NCI-H2107 (cell line): ENCODE measurements around the gene DNM2.
A peak's percentile ranks its signal among the peaks of the same experiment; 100 is the strongest.
"Not testable (repeated sequence)": the region's sequence is repeated elsewhere in the genome, so short reads cannot be mapped to it uniquely, and the experiment has no call there.

Experiments
- DNase-seq: peaks from one replicate; lab custom pipeline; 2025; lab: John Stamatoyannopoulos, UW

Gene DNM2

DNA sequence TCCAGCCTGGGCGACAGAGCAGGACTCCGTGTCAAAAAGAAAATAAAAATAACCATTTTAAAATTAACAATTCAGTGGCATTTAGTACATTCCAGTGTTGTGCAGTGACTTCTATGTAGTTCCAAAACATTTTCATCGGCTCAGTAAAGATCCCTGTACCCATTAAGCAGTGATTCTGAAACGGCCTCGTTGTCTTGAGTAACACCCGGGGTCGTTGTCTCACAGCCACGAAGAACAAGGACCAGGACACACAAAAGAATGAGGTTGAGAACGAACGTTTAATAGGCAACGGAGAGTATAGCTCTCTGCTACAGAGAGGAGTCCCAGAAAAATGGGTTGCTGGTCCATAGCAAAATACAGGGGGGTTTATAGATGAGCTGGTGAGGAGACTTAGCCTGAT lies 120.5 kb downstream of the DNM2 start:
- no peak for DNase-seq

GRCh38 chr19:10839114-10840050 lies 121.5 kb downstream of the DNM2 start:
- DNase-seq: no peak

DNA sequence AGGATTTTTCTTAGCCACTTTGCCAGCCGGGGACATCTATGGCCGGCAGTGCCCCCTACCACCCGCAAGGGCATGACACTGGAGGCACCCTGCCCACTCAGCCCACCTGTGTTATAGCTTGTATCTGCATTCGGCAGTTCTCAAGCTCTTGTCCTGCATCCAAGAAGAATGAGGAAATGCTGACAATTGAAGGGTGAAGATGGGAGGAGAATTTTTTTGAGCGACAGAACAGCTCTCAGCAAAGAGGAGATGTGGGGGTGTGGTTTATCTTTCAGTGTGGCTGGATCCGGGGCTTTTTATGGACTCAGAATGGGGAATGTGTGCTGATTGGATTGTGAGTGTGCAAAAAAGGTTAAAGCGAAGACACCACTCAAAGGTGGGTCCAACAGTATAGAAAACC lies 124.9 kb downstream of the DNM2 start:
- no peak for DNase-seq

GRCh38 chr19:10846500-10847202 lies 128.8 kb downstream of the DNM2 start:
- no peak for DNase-seq

GRCh38 chr19:10848230-10848856 lies 130.5 kb downstream of the DNM2 start, which contains the start of gene C19orf38:
Gene C19orf38, plus strand, starts transcription at chr19:10848415. Its CDS starts 94 bp downstream, at chr19:10848509.
- DNase-seq: no peak

DNA sequence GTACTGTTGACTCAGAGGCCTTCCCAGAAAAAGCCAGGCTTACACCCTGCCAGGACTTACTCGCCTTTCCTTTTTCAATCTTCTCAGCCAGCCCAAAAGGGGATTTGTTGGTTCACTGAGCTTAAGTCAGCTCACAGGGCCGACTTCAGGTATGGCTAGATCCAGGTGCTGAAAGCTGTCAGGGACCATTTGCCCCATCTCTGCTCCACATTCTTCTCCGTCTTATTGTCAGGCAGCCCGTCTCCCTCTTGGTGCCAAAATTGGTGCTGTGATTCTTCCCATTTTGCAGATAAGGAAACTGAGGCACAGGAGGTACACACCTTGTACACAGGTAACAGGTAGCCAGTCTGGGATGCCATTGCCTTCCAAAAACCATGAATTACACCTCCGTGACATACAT lies 132.8 kb downstream of the DNM2 start:
- no peak for DNase-seq

- DNase-seq: no peak
These were observed 134.4 kb downstream of the DNM2 start for GRCh38 chr19:10852098-10852800.

GRCh38 chr19:10852941-10853340 lies 135.1 kb downstream of the DNM2 start:
- DNase-seq: no peak

- no peak for DNase-seq
These were observed 136.6 kb downstream of the DNM2 start for GRCh38 chr19:10854350-10855089.

DNA sequence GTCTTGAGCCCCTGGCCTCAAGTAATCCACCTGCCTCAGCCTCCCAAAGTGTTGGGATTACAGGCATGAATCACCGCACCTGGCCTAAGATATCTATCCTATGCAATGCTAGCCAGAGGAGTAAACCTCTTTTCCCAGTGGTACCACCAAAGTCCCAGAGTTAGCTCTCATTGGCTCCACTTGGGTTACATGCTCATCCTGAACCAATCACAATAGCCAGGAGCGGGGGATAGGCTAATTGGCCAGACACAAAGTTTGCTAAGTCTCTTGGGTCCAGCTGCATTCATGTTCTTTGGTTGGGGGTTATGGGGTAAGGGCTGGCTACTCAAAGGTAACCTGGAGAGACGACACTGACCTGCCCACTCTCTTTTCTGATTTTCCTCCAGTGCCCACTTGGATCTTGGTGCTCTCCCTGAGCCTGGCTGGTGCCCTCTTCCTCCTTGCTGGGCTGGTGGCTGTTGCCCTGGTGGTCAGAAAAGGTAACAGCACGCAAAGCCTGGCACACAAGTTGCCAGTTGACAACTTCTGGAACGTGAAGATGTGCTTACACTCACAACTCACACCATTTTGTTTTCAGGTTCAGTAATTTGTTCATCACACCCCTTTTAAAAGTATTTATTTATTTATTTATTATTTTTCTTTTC lies 138.1 kb downstream of the DNM2 start:
- DNase-seq: no peak

- not testable (repeated sequence) for DNase-seq
These were observed 139.0 kb downstream of the DNM2 start for GRCh38 chr19:10856899-10857298.

- no peak for DNase-seq
These were observed 140.4 kb downstream of the DNM2 start for GRCh38 chr19:10858204-10858828.

DNA sequence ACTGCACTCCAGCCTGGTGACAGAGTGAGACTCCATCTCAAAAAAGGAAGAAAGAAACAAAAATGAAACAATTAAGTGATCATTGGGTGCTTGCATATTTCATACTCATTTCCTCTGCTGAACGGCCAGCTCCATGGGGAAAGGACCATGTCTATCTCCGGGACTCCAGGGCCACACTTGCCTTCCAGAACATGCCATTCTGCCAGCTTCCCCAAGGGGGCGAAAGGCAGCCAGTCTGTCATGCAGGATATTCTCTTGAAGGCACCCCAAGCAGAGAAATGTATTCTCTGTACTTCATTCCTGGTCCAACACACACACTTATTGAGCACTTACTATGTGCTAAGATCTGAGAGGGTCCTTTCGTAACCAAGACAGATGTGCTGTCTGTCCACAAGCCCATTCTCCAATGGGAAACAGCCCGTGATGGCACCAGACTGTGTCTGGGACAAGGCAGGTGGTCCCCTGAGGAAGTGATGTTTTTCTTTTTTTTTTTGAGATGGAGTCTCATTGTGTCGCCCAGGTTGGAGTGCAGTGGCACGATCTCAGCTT lies 143.3 kb downstream of the DNM2 start:
- DNase-seq: no peak

DNA sequence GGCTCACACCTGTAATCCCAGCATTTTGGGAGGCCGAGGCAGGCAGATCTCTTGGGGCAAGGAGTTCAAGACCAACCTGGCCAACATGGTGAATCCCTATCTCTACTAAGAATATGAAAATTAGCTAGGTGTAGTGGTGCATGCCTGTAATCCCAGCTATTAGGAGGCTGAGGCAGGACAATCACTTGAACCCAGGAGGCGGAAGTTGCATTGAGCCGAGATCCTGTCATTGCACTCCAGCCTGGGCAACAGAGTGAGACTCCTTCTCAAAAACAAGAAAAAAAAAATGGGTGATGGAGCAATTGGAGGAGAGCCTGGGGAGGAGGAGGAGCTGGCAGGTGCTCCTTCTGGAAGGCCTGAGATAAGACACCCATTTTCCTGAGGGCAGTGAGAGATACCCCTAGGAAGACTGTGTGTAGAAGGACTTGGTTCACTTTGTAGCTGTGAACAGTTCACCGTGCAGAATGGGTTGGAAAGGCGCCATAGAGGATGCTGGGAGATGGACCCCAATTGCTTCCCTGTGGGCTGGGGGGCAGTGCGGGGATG lies 144.8 kb downstream of the DNM2 start:
- DNase-seq: no peak

DNA sequence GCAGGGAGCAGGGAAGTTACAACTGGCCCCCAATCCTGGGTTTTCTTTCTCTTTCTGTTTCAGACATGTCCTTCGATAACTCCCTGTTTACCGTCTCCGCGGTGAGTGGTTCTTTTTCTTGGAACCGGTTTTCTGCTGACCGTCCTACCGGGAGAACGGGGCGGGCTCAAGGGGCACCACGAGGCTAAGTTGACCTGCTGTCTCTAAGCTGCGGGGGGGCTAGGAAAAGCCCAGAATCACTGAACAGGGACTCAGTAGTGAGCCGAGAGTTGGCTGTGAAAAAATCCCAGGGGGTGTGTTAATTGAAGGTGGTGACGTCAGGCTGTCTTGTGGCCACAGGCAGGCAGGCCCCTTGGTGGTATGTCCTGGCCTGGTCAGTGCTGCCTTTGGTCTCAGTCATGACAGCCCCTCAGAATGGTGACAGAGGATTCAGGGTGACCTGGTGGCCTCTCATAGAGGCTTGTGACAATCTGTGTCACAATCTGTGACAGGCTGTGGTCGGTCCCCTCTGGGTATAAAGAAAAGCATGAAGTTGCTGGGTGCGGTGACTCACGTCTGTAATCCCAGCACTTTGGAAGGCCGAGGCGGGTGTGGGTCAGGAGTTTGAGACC lies 145.3 kb downstream of the DNM2 start:
- no peak for DNase-seq

DNA sequence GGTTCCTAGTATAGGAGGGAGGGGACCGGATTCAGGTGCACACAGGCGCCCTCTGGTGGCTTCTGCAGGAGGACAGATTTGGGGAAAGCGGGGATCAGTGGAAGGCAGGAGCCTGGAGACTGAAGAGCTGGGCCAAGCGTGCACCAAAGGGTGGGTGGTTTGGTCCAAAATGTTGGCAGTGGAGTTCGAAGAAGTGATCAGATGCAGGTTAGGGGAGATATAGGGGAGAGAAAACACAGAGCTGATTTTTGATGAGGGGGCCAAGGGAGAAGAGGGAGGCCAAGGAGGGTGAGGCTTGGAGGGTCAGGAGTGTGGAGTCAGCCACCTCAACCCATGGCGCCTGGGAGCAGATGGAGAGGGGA lies 146.6 kb downstream of the DNM2 start:
- DNase-seq: peak; percentile 67

- no peak for DNase-seq
These were observed 148.6 kb downstream of the DNM2 start for GRCh38 chr19:10866495-10866894.

GRCh38 chr19:10868872-10869547 lies 151.1 kb downstream of the DNM2 start:
- no peak for DNase-seq

GRCh38 chr19:10869872-10870311 lies 152.0 kb downstream of the DNM2 start:
- not testable (repeated sequence) for DNase-seq
